HEK293 (cell line): ENCODE results near the gene ACTA1.

Experiments used
- TCF7L2 ChIP-seq: IDR thresholded peaks from 2 replicates; pipeline ENCODE4 v1.6.1; 2011; ENCODE audit warnings: low read depth, mild to moderate bottlenecking, inconsistent platforms, low read length, moderate library complexity, borderline replicate concordance
- ZNF621 ChIP-seq: fragments of 450-650 bp; formaldehyde crosslinking; IDR thresholded peaks from 2 replicates; pipeline ENCODE4 v1.5.1; 2017; ENCODE audit warnings: missing biosample characterization, missing genetic modification characterization
- ZNF792 ChIP-seq: fragments of 450-650 bp; formaldehyde crosslinking; IDR thresholded peaks from 2 replicates; pipeline ENCODE4 v1.5.1; 2016; ENCODE audit warnings: missing biosample characterization, missing genetic modification characterization
- TF ChIP-seq, protein P1 (sequence below): fragments of 450-650 bp; formaldehyde crosslinking; IDR thresholded peaks from 2 replicates; pipeline ENCODE4 v1.5.1; 2016; ENCODE audit warnings: missing biosample characterization, missing genetic modification characterization
- TF ChIP-seq, protein P2 (sequence below): fragments of 450-650 bp; formaldehyde crosslinking; IDR thresholded peaks from 2 replicates; pipeline ENCODE4 v1.5.1; 2016; ENCODE audit warnings: missing biosample characterization, missing genetic modification characterization

DNA sequence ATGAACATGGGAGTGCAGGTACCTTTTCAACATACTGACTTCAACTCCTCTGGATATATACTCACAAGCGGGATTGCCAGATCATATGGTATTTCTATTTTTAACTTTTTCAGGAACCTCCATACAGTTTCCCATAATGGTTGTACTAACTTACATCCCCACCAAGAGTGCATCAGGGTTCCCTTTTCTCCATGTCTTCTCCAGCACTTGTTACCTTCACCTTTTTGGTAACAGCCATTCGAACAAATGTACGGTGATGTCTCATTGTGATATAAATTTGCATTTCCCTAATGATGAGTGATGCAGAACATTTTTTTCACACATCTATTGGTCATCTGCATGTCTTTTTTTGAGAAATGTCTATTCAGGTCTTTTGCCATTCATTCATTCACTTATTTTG is 25.9 kb upstream of the ACTA1 start:
- TF ChIP-seq, protein P1, sequence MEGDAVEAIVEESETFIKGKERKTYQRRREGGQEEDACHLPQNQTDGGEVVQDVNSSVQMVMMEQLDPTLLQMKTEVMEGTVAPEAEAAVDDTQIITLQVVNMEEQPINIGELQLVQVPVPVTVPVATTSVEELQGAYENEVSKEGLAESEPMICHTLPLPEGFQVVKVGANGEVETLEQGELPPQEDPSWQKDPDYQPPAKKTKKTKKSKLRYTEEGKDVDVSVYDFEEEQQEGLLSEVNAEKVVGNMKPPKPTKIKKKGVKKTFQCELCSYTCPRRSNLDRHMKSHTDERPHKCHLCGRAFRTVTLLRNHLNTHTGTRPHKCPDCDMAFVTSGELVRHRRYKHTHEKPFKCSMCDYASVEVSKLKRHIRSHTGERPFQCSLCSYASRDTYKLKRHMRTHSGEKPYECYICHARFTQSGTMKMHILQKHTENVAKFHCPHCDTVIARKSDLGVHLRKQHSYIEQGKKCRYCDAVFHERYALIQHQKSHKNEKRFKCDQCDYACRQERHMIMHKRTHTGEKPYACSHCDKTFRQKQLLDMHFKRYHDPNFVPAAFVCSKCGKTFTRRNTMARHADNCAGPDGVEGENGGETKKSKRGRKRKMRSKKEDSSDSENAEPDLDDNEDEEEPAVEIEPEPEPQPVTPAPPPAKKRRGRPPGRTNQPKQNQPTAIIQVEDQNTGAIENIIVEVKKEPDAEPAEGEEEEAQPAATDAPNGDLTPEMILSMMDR (tag by site-specific recombination) = no peak
- TF ChIP-seq ZNF621 (tag by site-specific recombination) (no peak), ZNF792 (no peak), TCF7L2 (no peak)
- TF ChIP-seq, protein P2, sequence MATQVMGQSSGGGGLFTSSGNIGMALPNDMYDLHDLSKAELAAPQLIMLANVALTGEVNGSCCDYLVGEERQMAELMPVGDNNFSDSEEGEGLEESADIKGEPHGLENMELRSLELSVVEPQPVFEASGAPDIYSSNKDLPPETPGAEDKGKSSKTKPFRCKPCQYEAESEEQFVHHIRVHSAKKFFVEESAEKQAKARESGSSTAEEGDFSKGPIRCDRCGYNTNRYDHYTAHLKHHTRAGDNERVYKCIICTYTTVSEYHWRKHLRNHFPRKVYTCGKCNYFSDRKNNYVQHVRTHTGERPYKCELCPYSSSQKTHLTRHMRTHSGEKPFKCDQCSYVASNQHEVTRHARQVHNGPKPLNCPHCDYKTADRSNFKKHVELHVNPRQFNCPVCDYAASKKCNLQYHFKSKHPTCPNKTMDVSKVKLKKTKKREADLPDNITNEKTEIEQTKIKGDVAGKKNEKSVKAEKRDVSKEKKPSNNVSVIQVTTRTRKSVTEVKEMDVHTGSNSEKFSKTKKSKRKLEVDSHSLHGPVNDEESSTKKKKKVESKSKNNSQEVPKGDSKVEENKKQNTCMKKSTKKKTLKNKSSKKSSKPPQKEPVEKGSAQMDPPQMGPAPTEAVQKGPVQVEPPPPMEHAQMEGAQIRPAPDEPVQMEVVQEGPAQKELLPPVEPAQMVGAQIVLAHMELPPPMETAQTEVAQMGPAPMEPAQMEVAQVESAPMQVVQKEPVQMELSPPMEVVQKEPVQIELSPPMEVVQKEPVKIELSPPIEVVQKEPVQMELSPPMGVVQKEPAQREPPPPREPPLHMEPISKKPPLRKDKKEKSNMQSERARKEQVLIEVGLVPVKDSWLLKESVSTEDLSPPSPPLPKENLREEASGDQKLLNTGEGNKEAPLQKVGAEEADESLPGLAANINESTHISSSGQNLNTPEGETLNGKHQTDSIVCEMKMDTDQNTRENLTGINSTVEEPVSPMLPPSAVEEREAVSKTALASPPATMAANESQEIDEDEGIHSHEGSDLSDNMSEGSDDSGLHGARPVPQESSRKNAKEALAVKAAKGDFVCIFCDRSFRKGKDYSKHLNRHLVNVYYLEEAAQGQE (tag by site-specific recombination) = no peak
